OCI-LY7 (cell line): ENCODE data around the gene GNPTG.

ENCODE experiments used
- CTCF ChIP-seq: fragments of 200-600 bp; sonication (generic); conservative IDR thresholded peaks from 2 replicates; pipeline ENCODE4 v1.5.1; 2014; ENCODE audit warnings: mild to moderate bottlenecking, antibody characterized with exemption, low read length, moderate library complexity, mixed read lengths
- EZH2phosphoT487 ChIP-seq: fragments of 200-600 bp; sonication (generic); IDR thresholded peaks from 2 replicates; pipeline ENCODE4 v1.6.1; 2018; ENCODE audit warnings: low read depth, borderline replicate concordance, mild to moderate bottlenecking, mixed run types, antibody characterized with exemption, low read length, moderate library complexity, mixed read lengths

- TF ChIP-seq CTCF (no peak), EZH2phosphoT487 (no peak)
Measured at GRCh38 chr16:1354815-1355540, 3.2 kb downstream of the GNPTG start.
